HG03039 (cell line): ENCODE data around the gene IFNA2.
"Not testable (repeated sequence)": the region's sequence is repeated elsewhere in the genome, so short reads cannot be mapped to it uniquely, and the experiment has no call there.

Source experiments
- ATAC-seq: cut with Tn5 transposase; IDR thresholded peaks from one replicate; pipeline ENCODE4 v1.9.1; 2021; ENCODE audit warnings: mild to moderate bottlenecking, moderate library complexity; ENCODE audit not compliant: unreplicated experiment

The IFNA2 gene

DNA sequence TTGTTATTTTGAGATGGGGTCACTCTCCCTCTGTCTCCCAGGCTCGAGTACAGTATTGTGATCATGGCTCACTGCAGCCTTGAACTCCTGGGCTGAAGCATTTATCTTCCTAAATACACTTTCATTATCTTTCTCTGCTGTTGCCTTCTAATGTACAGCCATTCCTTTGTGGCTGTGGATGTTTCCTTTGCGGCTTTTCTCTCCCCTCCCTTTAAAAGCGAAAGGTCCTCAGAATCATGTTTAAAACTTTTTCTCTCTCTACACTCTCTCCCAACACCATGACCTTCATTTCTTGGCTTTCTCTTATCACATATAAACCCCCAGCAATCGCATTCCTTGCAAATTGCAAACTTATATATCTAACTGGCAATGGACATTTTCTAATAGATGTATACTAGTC, 1.6 kb downstream of the IFNA2 start:
- no peak for ATAC-seq

DNA sequence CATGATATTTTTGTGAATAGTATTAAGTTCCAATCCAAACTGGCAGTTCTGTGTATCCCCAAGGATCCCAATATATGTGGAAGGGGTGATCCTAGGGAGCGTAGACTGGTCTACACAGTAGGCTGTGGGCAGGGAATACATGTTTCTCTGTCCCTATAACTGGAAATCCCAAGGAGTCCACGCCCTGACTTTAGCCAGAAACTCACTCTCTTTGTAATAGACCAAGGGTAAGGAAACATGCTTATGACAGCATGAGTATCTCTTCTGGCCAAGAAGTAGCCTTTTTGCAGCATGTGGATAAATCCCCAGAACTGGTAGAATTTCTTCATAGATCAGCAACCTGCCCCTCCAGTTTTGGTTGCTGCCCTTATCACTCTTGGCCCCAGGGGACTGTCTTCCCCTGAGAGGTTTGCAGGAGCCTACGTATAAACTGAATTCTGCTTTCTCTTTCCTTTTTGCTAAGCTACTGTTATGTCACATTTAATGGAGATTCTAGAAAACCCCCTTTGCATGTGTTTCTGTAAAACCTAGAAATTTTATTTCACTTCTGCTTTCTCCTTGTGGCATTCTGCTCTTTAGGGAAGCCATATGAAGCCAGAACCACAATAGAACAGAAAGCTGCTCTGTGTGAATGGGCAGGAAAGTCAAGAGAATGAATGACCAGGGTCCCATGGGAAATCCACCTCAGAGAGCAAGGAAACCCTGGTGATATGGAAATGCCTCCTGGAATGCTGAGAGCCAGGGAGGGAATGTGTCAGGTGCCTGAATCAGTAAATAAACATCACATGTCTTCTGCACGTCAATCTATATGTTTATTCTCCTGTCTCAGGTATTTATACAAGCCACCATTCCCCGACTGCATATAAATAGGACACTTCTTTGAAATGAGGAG, 3.5 kb downstream of the IFNA2 start:
- ATAC-seq, result peak; percentile 99

DNA sequence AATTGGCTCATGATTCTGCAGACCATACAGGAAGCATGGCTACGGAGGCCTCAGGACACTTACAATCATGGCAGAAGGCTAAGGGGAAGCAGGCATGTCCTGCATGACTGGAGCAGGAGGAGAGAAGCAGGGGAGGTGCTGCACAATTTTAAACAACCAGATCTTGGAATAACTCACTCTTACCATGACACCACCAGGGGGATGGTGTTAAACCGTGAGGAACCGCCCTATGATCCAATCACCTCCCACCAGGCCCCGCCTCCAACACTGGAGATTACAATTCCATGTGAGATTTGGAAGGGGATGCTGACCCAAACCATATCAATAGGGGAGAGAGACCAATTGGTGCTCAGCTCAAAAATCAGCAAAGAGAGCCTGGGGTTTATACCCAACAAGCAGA, 13.7 kb downstream of the IFNA2 start:
- ATAC-seq, result not testable (repeated sequence)

DNA sequence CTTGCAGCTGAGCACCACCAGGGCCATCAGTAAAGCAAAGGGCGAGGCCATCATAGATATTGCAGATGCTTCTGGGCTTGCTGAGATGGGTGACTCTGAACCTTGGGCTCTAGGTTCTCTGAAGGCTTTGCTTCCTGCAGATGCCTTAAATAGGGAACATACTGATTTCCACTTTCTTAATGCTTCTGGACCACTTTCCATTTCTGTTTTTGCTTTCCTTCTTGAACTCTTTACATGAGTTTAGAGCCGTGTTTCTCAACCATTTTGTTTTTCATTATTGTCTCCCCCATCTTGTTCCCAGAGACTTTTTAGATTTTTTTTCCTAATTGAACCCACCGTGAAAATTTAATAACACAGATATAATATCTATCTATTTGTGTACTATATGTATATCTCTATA, 17.2 kb downstream of the IFNA2 start, which contains the start of gene IFNA13:
IFNA13 (minus strand) TSS at position 101 of the 400 bp plus-strand sequence; CDS start at position 54, 47 bp downstream.
- ATAC-seq, result no peak

DNA sequence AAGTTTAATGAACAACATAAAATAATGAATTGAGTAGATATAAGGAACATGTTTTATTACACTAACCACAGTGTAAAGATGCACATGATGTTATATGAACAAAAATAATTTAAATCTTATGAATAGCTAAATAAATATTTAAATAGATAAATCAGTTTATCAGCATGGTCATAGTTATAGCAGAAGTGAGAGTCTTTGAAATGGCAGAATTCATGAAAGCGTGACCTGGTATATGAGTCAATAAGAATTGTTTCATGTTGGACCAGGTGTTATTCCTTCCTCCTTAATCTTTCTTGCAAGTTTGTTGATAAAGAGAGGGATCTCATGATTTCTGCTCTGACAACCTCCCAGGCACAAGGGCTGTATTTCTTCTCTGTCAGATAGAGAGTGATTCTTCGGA, 18.0 kb downstream of the IFNA2 start:
- ATAC-seq, result peak; percentile 82

DNA sequence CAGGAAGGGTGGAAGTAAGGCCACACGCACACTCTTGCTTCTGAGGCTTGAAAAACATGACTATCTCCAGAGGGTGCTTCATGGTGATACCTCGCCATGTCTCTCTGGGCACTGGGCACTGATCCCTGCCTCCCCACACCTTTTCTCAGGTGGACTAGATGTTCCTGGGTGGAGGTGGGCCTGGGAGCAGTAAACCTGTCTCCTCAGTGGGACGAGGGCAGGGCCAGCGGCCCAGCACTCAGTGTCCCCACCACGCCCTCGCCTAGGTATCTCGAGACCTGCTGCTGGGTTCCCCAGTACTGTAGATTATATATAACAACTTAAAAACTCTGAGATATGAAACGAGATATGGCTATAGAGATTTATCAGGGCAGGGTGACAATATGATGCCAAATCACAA, 22.9 kb downstream of the IFNA2 start:
- ATAC-seq, result no peak

DNA sequence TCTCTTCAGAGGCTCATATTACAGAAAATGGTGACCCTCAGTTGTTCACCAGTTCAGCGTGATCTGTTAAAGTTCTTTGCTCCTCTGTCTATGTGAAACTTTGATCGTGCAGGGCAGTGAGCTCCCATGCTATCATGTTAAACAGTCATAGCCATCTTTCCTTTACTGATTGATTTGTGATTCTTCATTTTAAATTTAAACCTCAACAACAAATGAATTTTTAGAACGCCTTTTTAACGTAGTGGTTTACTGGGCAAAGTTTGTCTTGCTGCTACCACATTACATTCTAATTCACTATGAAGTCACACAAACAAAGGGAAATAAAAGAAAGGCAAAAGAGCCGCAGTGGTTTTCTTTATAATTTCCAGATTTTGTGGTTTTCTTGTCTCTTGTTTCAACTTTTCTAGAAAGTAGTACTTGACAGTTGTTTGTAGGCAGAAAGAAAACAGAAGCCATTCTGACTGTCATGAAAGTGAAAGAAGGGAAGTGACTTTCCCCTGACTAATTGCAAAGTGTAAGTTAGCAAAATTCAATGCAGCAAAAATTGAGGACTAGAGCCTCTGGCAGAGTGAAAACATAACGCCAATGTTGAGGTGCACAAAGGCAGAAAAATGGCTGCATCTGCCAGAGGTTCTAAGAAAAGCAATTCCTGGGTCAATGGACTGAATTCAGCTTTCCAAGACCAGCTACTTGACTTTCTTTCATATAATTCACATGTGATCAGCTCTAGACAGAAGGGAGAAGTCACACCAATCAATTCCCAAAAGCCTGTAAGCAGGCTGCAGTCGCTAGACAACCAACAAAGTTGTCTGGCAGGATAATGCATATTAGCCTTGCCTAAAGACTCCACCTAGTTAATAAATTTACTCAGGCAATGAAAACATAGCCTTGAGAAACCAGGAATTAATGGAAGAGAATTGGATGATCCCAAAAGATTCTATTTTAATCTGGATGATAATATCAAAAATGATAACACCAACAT, 27.4 kb downstream of the IFNA2 start:
- peak; percentile 95 for ATAC-seq

DNA sequence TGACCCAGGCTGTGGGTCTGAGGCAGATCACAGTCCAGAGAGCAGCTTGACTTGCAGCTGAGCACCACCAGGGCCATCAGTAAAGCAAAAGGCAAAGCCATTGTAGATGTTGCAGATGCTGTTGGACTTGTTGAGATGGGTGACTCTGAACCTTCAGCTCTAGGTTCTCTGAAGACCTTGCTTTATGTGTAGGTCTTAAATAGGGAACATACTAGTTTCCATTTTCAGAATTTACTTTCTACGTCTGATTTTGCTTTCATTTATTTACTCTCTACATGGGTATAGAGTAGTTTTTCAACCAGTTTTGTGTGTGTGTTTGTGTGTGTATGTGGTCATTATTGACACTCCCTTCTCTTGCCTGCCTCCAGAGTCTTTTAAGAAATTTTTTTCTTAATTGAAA, 34.4 kb downstream of the IFNA2 start, which contains the start of gene IFNA6:
IFNA6 (minus strand) TSS at position 101 of the 400 bp plus-strand sequence; CDS start at position 101, 0 bp downstream.
- ATAC-seq, result no peak

DNA sequence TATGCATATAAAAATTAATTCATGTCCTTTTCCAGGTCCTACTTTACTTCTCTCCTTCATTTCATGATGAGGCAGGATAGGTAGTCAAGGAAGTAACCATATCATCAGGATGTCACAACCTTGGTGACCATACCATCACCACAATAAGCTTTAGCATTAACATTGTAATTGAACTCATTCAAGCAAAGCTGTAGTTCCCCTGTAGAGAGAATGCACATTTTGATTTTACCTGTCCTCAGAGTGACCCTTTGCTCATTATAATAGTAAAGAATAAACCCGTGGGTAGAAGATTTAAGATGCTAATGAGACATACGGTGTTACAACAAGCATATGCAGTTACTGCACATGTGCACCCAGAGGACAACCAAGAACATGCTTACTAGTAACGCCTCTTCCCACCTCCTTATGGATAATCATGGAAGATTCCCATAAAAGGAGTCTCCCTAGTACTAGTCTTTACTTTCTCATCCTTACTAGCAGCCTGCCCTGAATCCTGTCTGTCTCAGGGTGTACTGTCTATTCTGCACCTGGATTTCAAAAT, 36.7 kb downstream of the IFNA2 start:
- no peak for ATAC-seq

DNA sequence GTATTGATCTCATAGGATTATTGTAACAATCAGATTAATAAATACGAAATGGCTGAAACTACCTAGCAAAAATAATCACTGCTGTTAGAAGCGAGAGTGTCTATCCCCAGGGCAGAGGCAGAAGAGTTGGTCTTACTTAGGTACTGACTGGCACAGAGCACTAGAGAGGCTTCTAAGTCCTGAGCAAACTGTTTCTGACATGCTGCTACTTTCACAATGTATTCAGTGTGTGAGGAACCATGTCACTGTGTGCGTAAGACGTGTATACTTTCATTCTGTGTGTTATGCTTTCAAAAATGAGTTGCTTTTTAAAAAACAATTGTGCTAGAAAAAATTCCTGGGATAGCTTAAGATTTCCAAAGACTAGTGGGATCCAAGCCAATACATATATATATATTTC, 44.5 kb downstream of the IFNA2 start:
- no peak for ATAC-seq

DNA sequence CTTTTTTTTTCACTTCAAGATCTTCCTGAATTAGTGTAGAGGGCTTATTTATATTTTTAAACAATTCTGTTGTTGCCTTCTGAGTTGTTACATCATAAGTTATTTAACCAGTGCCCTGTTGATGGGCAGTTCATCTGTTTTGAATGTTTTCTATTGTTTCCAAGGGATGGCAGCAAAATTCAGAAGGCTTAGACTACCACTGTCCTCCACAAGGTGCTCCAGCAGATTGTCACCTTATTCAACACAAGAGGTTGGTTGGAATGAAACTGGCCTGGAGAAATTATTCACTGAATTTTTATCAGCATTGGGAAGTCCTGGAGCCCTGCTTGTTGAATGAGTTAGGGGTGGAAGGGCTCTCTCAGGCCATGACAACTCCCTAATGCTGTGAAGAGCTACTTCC, 48.7 kb downstream of the IFNA2 start:
- ATAC-seq, result no peak

DNA sequence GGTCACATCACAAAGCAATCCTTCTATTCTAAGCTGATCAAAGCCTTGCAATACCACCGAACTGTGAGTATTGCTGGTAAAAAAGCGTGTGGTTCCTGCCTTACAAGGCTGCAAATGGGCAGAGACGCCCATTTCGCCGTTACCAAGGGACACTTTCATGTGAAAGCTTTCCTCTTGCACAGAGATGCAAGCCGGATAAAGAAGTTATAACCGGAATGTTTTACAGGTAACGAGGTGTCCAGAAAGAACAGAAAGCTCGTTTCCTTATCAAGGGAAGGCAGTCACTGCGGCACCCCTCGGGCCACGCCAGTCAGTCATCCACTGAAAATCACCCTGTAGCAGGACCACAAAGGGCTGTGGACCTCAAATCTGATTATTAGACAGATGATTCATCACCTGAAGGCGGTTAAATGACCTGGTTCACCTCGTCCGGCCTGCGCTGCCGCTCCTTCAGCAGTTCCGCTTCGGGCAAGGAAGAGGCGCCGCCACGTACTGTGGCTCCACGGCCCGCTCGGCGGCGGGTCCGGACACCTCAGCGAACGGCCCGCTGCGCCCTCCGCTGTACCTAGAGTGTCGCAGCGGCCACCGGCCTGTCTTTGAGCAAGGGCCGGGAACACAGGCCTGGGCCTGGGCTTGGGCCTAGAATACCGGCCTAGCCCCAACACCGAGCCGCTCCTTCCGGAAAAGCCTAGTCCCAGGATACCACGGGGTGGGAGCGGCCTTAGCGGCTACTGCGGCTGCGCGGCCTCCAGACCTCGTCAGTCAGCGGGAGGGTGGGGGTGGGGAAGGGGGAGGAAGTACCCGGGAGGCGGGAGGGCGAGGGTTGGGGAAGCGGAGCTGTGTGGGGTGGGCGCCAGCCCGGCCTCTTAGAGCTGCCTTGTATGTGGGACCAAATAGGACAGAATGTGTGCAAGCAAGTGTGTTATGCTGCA, 50.2 kb downstream of the IFNA2 start, which contains the start of gene KLHL9:
KLHL9 (minus strand) TSS at position 704 of the 932 bp plus-strand sequence; CDS start at position 159, 545 bp downstream.
- peak; percentile 86 for ATAC-seq
